Glomerular endothelial cell (primary cell): ENCODE data around the gene ZKSCAN1. TPM values are rescaled to one million over a fixed set of nuclear protein-coding genes. Genes with fewer than 3 reads are reported as not detected.
A peak's percentile ranks its signal among the peaks of the same experiment; 100 is the strongest.
"Not testable (repeated sequence)": the region's sequence is repeated elsewhere in the genome, so short reads cannot be mapped to it uniquely, and the experiment has no call there.

ENCODE experiments used
- DNase-seq: peaks from one replicate; pipeline ENCODE4 v3.0.0-alpha.2; 2011; ENCODE audit warnings: low read depth, low spot score; ENCODE audit errors: extremely low read depth
- total RNA-seq: library from RNA; depleted of rRNA; stranded (reverse); fragments of >200 nt; gene quantifications from 2 replicates; pipeline ENCODE4 v1.2.3, GENCODE V29; 2015

Gene ZKSCAN1
- 32.9 and 35.5 TPM in 2 replicates for total RNA-seq

DNA sequence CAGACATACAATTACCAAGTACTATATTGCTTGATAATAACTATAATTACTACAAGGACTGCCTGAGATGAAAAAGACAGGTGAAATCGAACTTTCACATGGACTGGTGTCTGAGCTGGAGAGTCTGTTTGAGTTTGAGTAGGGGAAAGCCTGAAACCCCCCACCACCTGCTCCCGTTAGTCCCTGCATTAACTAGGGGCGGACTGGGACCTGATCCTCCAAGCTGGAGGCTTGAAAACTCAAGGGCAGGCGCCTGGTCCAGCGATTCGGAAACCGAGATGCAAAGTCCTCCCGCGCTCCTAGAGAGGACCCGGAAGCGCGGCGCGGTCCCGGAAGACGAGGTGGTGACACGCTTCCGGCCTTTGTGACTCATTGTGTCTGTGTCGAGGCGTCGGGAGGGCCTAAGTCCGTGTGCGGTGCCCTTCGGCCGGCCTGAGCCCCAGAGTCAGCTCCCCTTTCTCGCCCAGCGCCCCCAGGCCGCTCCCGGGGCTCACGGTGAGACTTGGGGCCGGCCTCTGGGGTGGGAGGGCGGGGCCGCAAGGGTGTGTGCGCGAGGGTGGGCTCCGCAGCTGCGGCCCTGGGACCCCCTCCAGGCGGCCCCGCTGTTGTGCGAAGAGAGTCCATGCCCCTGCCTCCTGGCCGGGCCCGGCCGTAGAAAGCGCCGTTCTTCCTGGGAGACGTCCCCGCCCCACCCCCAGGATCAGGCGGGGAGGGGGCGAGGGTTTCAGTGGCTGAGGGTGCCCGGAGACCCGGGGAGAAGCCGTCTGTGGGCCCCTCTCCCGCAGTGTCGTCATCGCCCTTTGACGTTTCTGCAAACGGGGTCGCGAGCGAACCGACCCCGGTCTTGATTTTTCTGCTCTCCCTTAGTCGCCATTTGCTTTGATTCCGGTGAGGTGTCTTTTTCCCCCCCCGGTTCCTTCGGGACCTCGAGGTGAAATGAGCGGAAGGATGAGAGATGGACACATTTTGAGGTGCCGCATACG, at the start of gene ZKSCAN1:
Gene ZKSCAN1, plus strand, starts transcription at position 365 of the 983 bp plus-strand sequence. CDS start 7,911 bp downstream, outside the sequence.
- peak; percentile 76 for DNase-seq

DNA sequence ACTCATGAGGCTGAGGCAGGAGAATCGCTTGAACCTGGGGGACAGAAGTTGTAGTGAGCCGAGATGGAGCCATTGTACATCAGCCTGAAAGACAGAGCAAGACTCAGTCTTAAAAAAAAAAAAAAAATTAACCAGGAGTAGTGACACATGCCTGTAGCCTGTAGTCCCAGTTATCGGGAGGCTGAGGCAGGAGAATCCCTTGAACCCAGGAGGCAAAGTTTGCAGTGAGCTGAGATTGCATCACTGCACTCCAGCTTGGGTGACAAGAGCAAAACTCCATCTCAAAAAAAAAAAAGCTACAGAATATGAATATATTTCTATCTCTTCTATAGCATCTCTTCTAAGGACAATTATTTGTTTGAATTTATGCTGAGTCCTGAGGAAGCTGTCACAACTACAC, 46.1 kb upstream of the ZKSCAN1 start:
- DNase-seq: no peak

DNA sequence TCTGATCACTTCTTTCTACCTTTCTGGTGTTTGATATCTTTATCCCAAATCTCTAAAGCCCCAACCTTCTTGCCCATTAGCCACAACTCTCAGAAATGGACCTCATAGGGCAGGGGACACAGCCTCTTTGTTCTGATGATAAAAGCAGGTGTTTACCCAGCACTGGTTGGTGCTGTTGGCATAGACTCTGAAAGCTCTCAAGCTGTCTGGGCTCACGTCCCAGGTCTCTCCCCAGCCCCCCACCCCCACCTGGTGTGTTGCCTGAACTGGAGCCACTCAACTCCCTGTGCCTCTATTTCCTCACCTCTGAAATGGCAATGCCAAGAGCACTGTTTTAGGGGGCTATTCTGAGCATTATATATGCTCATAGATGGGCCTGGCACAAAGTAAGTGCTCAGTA, 45.6 kb upstream of the ZKSCAN1 start:
- DNase-seq: not testable (repeated sequence)

- DNase-seq: no peak
These were observed 44.2 kb upstream of the ZKSCAN1 start for GRCh38 chr7:99971242-99971641.

DNA sequence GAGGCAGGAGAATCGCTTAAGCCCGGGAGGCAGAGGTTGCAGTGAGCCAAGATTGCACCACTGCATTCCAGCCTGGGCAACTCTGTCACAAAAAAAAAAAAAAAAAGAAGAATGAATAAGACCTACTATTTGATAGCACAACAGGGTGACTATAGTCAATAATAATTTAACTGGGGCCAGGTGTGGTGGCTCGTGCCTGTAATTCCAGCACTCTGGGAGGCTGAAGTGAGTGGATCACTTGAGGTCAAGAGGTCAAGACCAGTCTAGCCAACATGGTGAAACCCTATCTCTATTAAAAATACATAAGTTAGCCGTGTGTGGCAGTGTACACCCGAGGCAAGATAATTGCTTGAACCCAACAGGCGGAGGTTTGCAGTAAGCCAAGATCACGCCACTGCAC, 41.6 kb upstream of the ZKSCAN1 start:
- not testable (repeated sequence) for DNase-seq

- no peak for DNase-seq
These were observed 40.7 kb upstream of the ZKSCAN1 start for GRCh38 chr7:99974681-99975080.

GRCh38 chr7:99975782-99976521, 39.4 kb upstream of the ZKSCAN1 start, which contains the start of gene AZGP1:
Gene AZGP1, minus strand, starts transcription at chr7:99976031. Its CDS starts 11 bp downstream, at chr7:99976020.
- no peak for DNase-seq

DNA sequence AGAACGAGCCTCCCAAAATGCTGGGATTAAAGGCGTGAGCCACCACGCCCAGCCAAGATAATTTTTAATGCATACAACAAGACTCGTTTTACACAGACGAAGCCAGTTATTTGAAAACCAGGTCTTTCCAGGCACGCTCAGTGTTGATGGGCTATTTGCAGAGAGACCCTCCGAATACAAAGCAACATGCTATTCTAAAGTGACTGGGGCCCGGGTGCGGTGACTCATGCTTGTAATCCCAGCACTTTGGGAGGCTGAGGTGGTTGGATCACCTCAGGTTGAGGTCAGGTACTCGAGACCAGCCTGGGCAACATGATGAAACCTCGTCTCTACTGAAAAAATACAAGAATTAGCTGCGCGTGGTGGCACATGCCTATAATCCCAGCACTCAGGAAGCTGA, 38.8 kb upstream of the ZKSCAN1 start:
- no peak for DNase-seq

GRCh38 chr7:99979814-99980225, 35.6 kb upstream of the ZKSCAN1 start:
- not testable (repeated sequence) for DNase-seq

DNA sequence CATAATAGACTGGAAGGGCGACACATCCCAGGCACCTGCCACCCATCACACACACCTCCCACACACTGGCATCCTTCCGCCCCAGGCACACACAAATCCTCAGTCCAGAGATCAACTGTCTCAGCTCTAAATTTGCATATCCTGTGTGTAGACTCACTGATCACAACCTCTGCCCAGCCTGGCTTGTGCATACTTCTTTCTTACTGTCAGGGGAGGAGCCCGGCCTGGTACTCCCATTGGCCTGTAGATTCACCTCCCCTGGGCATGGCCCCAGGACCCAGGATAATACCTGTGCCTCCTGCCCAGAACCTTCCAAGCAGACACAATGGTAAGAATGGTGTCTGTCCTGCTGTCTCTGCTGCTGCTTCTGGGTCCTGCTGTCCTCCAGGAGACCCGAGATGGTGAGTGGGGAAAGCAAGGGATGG, 34.9 kb upstream of the ZKSCAN1 start:
- DNase-seq: not testable (repeated sequence)

DNA sequence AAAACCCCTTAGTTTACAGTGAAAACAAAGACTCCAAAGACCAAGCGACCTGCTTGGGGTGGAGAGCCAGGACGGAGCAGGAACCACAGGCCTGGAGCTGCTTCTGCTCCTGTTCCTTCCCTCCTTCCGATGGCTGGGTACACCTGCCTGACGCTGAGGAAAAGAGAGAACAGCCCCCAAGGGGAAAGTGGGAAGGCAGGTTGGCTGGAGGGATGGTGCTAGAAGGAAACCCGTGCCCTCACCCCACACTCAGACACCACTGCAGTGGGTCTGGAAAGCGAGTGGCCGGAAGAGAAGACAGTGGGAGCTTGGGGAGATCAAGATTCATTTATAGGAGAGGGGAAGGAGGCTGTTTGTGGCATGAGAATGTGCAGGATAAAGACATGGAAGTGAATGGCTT, 34.3 kb upstream of the ZKSCAN1 start:
- not testable (repeated sequence) for DNase-seq

GRCh38 chr7:99984593-99984992, 30.8 kb upstream of the ZKSCAN1 start:
- no peak for DNase-seq

- DNase-seq: not testable (repeated sequence)
These were observed 28.1 kb upstream of the ZKSCAN1 start for GRCh38 chr7:99987306-99987705.

DNA sequence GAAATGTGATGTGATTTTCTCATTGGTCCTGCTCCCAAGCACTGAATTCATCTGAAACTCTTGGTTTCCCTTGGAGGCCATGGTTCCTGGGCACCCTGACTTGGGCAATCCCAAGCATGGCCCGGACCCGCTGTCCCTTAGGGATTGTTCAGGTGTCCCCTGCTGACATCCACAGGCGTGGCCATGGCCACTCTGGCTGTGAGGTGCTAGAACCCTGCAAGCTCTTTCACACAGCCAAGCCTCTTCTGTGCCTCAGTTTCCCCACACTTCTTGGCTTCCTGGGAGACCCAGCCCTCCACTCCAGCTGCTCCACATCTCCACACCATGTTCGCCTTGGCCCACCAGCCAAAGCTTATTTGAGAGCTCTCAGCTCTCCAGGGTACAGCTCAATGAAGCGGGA, 27.6 kb upstream of the ZKSCAN1 start:
- no peak for DNase-seq

- DNase-seq: no peak
These were observed 24.9 kb upstream of the ZKSCAN1 start for GRCh38 chr7:99990460-99990852.

DNA sequence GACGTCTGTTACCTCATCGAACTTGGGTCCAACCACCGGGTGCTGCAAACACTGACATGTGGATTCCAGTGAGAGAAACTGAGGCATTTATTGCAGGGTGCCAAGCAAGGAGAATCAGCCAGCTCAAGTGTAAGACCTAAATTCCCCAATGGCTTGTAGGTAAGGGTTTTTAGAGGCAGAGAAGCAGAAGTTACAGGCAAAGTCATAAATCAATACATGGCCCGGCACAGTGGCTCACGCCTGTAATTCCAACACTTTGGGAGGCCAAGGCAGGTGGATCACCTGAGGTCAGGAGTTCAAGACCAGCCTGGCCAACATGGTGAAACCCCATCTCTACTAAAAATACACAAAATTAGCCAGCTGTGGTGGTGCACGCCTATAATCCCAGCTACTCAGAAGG, 23.9 kb upstream of the ZKSCAN1 start:
- DNase-seq: not testable (repeated sequence)

DNA sequence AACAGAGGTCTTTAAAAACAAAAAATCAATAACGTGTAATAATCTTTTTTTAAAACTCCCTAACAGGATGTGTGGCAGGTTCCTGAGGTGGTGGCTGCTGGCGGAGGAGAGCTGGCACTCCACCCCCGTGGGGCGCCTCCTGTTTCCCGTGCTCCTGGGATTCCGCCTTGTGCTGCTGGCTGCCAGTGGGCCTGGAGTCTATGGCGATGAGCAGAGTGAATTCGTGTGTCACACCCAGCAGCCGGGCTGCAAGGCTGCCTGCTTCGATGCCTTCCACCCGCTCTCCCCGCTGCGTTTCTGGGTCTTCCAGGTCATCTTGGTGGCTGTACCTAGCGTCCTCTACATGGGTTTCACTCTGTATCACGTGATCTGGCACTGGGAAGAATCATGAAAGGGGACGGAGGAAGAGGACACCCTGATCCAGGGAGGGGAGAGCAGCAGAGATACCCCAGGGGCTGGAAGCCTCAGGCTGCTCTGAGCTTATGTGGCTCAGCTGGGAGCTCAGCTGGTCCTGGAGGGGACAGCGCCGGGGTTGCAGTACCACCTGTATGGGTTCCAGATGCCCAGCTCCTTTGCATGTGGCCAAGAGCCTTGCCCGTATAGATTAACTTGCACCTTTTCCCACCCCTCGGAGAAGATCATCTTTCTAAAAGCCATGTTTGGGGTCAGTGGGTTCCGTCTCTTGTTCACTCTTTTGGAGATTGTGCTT, 22.9 kb upstream of the ZKSCAN1 start:
- no peak for DNase-seq

GRCh38 chr7:99994819-99995218, 20.6 kb upstream of the ZKSCAN1 start:
- no peak for DNase-seq

DNA sequence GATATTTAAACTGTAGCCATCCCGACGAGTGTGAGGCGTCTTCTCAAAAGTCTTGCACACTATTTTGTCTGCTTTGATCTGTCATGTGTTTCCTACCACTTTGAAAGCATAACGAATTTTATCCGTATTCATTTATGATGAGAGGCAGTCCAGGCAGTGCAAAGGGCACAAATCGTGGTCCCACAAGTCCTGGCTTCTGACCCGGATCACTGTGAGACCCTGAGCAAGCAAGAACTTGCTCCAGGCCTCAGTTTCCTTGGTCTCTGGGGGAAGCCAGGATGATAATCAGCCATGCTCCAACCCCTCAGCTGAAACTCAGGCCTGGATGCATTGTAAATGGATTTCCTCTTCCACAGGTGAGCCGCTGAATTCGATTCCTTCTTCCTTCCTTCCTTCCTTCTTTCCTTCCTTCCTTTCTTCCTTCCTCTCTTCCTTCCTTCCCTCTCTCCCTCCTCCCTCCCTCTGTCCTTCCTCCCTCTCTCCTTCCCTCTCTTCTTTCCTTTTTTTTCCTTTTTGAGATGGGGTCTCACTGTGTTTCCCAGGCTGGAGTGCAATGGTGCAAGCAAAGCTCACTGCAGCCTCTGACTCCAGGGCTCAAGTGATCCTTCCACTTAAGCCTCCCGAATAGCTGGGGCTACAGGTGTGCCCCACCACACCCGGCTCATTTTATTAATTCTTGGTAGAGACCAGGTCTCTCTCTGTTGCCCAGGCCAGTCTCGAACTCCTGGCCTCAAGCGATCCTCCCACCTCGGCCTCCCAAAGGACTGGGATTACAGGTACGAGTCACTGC, 18.4 kb upstream of the ZKSCAN1 start:
- no peak for DNase-seq

- no peak for DNase-seq
These were observed 17.8 kb upstream of the ZKSCAN1 start for GRCh38 chr7:99997545-99998137.
